A673 (cell line): Measurements from ENCODE around the gene SLC22A5. TPM values are rescaled to one million over a fixed set of nuclear protein-coding genes. Genes with fewer than 3 reads are reported as not detected.

Experiments used
- BruUV-seq: library from RNA; stranded (reverse); fragments of 400-500 nt; replicated peaks from 2 replicates; lab custom pipeline; 2021; lab: Mats Ljungman, UMichigan
- CTCF ChIA-PET: fragments of 300-600 bp; sonication (Branson Sonifier 250); formaldehyde crosslinking; loops from one replicate; lab custom pipeline; 2022; ENCODE audit warnings: antibody characterized with exemption; lab: Charles Lee
- POLR2A ChIA-PET: fragments of 300-600 bp; sonication (Branson Sonifier 250); formaldehyde crosslinking; loops from one replicate; lab custom pipeline; 2022; ENCODE audit warnings: antibody characterized with exemption; ENCODE audit not compliant: low non-redundant PET; lab: Charles Lee
- DNase-seq: peaks from one replicate; pipeline ENCODE4 v3.0.0-alpha.2; 2015; ENCODE audit warnings: low spot score
- H3K27ac ChIP-seq: fragments of 200-600 bp; sonication (generic); 2 replicates; pipeline ENCODE4 v1.5.1; 2016; ENCODE audit warnings: mixed run types, low read depth, mild to moderate bottlenecking, mixed read lengths, antibody characterized with exemption, low read length; ENCODE audit not compliant: poor library complexity, severe bottlenecking
- H3K27me3 ChIP-seq: fragments of 200-600 bp; sonication (generic); replicated peaks from 2 replicates; pipeline ENCODE4 v1.6.1; 2017; ENCODE audit warnings: mixed run types, low read depth, mild to moderate bottlenecking, mixed read lengths, antibody characterized with exemption, low read length; ENCODE audit not compliant: insufficient read depth, poor library complexity
- H3K36me3 ChIP-seq: fragments of 200-600 bp; sonication (generic); 2 replicates; pipeline ENCODE4 v1.6.1; 2016; ENCODE audit warnings: mixed run types, mild to moderate bottlenecking, mixed read lengths, antibody characterized with exemption, low read length; ENCODE audit not compliant: insufficient read depth, poor library complexity, severe bottlenecking
- H3K4me1 ChIP-seq: fragments of 200-600 bp; sonication (generic); 2 replicates; pipeline ENCODE4 v1.6.1; 2017; ENCODE audit warnings: mixed run types, mild to moderate bottlenecking, mixed read lengths, antibody characterized with exemption, low read length; ENCODE audit not compliant: insufficient read depth, poor library complexity, severe bottlenecking
- H3K4me3 ChIP-seq: fragments of 200-600 bp; sonication (generic); 2 replicates; pipeline ENCODE4 v1.5.1; 2016; ENCODE audit warnings: low read depth, mixed run types, mild to moderate bottlenecking, mixed read lengths, low read length; ENCODE audit not compliant: poor library complexity, severe bottlenecking
- H3K9me3 ChIP-seq: fragments of 200-600 bp; sonication (generic); 2 replicates; pipeline ENCODE4 v1.6.1; 2016; ENCODE audit warnings: mixed run types, low read depth, mild to moderate bottlenecking, mixed read lengths, antibody characterized with exemption, low read length; ENCODE audit not compliant: poor library complexity, severe bottlenecking
- EZH2 ChIP-seq: fragments of 200-600 bp; sonication (generic); IDR thresholded peaks from 2 replicates; pipeline ENCODE4 v1.6.1; 2017; ENCODE audit warnings: borderline replicate concordance, low read depth, mild to moderate bottlenecking, mixed read lengths, antibody characterized with exemption, low read length; ENCODE audit not compliant: poor library complexity, severe bottlenecking
- intact Hi-C: fragments of 100-400 bp; cut with micrococcal nuclease; formaldehyde crosslinking; loops from one replicate; pipeline ENCODE4 v1.10.0; 2022; ENCODE audit not compliant: unreplicated experiment
- total RNA-seq: library from RNA; stranded (reverse); gene quantifications from 2 replicates; pipeline ENCODE4 v1.2.3, GENCODE V29; 2021
- TF ChIP-seq, protein P1 (sequence below): fragments of 300-800, 200-600 bp; sonication (generic); conservative IDR thresholded peaks from 2 replicates; pipeline ENCODE4 v1.5.1; 2017; ENCODE audit warnings: low read depth, mild to moderate bottlenecking, antibody characterized with exemption, low read length, moderate library complexity, mixed read lengths

Gene SLC22A5
- total RNA-seq, 1 experiment from 2014 or later = 3.0 TPM

DNA sequence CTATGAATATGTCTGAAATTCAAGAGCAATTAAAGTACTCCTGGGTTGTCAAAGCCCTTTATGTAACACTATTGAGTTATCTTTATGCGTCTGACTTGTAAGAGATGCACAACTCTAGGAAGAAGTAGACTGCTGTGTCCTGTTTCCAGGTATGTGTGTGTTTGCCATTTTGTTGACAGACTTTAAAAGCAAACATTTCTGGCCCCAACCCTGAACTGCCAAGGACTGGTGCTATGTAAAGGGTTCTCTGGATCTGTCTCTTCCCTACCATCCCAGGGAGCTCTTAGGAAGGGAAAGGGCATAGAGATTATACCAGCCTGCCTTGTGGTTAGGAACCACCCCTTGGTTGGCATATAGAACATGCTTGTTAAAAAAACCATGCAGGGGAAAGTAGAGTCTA, 12.1 kb downstream of the SLC22A5 start:
- no peak for DNase-seq
- Histone ChIP-seq H3K4me1 (no peaks in the 10 kb centered on the region), H3K4me3 (no peak overlapping the region), H3K27me3 (no peaks in the 10 kb centered on the region), H3K9me3 (no peaks in the 10 kb centered on the region), H3K27ac (no peak overlapping the region), H3K36me3 (no peaks in the 10 kb centered on the region)
- no peak for TF ChIP-seq EZH2
- ChIA-PET CTCF (no interaction called here), POLR2A (no interaction called here)
- no TSS peak for BruUV-seq
- intact Hi-C loops = no loop called here

DNA sequence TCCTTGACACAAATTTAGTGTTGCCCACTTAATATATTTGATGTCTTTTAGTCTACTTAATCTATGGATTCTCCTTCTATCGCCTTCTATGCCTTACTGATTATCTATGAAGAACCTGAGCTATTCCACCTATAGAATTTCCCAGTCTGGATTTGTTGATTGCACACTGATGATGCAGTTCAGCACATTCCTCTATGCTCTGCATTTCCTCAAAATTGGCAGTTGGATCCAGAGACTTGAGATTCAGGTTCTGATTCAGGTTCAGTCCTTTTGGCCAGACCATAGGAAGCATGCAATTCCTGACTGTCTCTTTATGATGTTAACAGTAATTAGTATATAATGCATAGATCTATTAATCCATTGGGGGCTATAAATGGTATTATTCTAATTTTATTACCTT, 13.8 kb downstream of the SLC22A5 start:
- no peak for DNase-seq
- Histone ChIP-seq H3K27me3 (no peaks in the 10 kb centered on the region), H3K4me1 (no peaks in the 10 kb centered on the region), H3K36me3 (no peaks in the 10 kb centered on the region), H3K4me3 (no peak overlapping the region), H3K27ac (no peak overlapping the region), H3K9me3 (no peaks in the 10 kb centered on the region)
- intact Hi-C loops = no loop called here
- BruUV-seq = no TSS peak
- TF ChIP-seq, protein P1, sequence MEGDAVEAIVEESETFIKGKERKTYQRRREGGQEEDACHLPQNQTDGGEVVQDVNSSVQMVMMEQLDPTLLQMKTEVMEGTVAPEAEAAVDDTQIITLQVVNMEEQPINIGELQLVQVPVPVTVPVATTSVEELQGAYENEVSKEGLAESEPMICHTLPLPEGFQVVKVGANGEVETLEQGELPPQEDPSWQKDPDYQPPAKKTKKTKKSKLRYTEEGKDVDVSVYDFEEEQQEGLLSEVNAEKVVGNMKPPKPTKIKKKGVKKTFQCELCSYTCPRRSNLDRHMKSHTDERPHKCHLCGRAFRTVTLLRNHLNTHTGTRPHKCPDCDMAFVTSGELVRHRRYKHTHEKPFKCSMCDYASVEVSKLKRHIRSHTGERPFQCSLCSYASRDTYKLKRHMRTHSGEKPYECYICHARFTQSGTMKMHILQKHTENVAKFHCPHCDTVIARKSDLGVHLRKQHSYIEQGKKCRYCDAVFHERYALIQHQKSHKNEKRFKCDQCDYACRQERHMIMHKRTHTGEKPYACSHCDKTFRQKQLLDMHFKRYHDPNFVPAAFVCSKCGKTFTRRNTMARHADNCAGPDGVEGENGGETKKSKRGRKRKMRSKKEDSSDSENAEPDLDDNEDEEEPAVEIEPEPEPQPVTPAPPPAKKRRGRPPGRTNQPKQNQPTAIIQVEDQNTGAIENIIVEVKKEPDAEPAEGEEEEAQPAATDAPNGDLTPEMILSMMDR = no peak
- no peak for TF ChIP-seq EZH2
- POLR2A ChIA-PET = interaction anchor here (0.7 kb wide), 1 partner anchor 126 kb away, joined by 3 read pairs; no protein-coding TSS in a partner anchor
- CTCF ChIA-PET = no interaction called here

DNA sequence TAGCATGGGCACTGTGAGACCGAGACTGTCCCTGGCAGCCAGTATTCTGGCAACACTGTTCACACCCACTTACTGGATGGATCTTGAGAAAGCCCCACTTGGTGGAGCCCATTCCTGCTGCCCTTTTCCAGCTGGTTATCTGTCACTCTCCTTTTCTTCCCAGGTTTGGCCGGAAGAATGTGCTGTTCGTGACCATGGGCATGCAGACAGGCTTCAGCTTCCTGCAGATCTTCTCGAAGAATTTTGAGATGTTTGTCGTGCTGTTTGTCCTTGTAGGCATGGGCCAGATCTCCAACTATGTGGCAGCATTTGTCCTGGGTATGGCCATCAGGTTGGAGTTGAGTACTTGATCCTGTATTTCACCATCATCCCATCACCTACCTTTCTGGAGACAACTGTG, 14.5 kb downstream of the SLC22A5 start:
- intact Hi-C loops = no loop called here
- BruUV-seq = no TSS peak
- no peak overlapping the region for H3K27ac ChIP-seq
- DNase-seq = no peak
- H3K36me3 ChIP-seq = no peaks in the 10 kb centered on the region
- TF ChIP-seq, protein P1 = no peak
- no peak for TF ChIP-seq EZH2
- H3K4me3 ChIP-seq = no peak overlapping the region
- H3K9me3 ChIP-seq = no peaks in the 10 kb centered on the region
- POLR2A ChIA-PET = no interaction called here
- CTCF ChIA-PET = no interaction called here
- no peaks in the 10 kb centered on the region for H3K4me1 ChIP-seq
- no peaks in the 10 kb centered on the region for H3K27me3 ChIP-seq

DNA sequence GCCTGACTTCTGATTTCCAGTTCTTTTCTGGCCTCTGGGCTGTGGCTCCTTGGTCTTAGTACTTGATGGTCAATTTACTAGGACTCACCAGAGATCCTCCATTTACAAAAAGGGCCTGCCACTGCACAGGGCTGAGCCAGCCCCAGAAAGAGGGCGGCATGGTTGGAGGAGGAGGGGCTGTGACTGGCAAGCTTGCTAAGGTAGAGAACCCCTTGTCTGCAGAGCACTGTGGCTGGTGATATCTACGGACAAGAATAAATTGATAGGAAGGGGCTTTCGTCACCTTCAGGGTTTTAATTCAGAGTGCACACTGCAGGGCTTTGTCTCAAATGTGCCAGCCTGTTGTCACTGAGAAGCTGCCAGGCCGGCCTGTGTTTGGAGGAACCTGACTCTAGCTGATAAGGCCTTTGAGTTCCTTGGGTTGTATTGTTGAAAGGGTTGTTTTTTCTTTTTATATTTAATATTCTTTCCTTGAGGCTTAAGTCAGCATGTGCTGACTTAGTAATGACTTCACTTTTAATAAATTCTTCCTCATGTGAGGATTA, 15.1 kb downstream of the SLC22A5 start:
- intact Hi-C loops = loop anchor here (5.0 kb wide), 1 partner anchor 498 kb away; no protein-coding TSS in a partner anchor
- TF ChIP-seq, protein P1 = no peak
- no peak for TF ChIP-seq EZH2
- BruUV-seq = no TSS peak

More for the DNA sequence above, 15.1 kb downstream of the SLC22A5 start:
- ChIA-PET POLR2A (no interaction called here), CTCF (interaction anchor here (0.6 kb wide), 1 partner anchor 229 kb away, joined by 3 read pairs; no protein-coding TSS in a partner anchor)
- Histone ChIP-seq H3K27me3 (no peaks in the 10 kb centered on the region), H3K4me1 (no peaks in the 10 kb centered on the region), H3K4me3 (no peak overlapping the region), H3K36me3 (no peaks in the 10 kb centered on the region), H3K27ac (no peak overlapping the region), H3K9me3 (no peaks in the 10 kb centered on the region)
- no peak for DNase-seq
